SK-N-SH (cell line): ENCODE measurements around the gene MAP4K1.

Experiments used
- EZH2phosphoT487 ChIP-seq: fragments of 200-600 bp; sonication (generic); IDR thresholded peaks from 2 replicates; pipeline ENCODE4 v1.6.1; 2017; ENCODE audit warnings: low read depth, mixed run types, mild to moderate bottlenecking, antibody characterized with exemption, moderate library complexity, borderline replicate concordance
- FOSL2 ChIP-seq: IDR thresholded peaks from 2 replicates; pipeline ENCODE4 v1.4.0; 2012; ENCODE audit warnings: low read depth, mild to moderate bottlenecking, moderate library complexity, borderline replicate concordance
- POLR2AphosphoS5 ChIP-seq: IDR thresholded peaks from 2 replicates; pipeline ENCODE4 v1.6.1; 2012; ENCODE audit warnings: low read depth, low read length
- SMC3 ChIP-seq: IDR thresholded peaks from 2 replicates; pipeline ENCODE4 v1.6.1; 2012; ENCODE audit warnings: low read depth, low read length, improper control_type of control experiment
- TAF1 ChIP-seq: IDR thresholded peaks from 2 replicates; pipeline ENCODE4 v1.6.1; 2012; ENCODE audit warnings: low read depth, mild to moderate bottlenecking, low read length, moderate library complexity, borderline replicate concordance
- YY1 ChIP-seq: IDR thresholded peaks from 2 replicates; pipeline ENCODE4 v1.4.0; 2012; ENCODE audit warnings: low read depth, mild to moderate bottlenecking
- TF ChIP-seq, protein P1 (sequence below): fragments of 200-600 bp; sonication (generic); IDR thresholded peaks from 2 replicates; pipeline ENCODE4 v1.6.1; 2017; ENCODE audit warnings: antibody characterized with exemption, mild to moderate bottlenecking, moderate library complexity
- TF ChIP-seq, protein P2 (sequence below): IDR thresholded peaks from 2 replicates; pipeline ENCODE4; 2012

DNA sequence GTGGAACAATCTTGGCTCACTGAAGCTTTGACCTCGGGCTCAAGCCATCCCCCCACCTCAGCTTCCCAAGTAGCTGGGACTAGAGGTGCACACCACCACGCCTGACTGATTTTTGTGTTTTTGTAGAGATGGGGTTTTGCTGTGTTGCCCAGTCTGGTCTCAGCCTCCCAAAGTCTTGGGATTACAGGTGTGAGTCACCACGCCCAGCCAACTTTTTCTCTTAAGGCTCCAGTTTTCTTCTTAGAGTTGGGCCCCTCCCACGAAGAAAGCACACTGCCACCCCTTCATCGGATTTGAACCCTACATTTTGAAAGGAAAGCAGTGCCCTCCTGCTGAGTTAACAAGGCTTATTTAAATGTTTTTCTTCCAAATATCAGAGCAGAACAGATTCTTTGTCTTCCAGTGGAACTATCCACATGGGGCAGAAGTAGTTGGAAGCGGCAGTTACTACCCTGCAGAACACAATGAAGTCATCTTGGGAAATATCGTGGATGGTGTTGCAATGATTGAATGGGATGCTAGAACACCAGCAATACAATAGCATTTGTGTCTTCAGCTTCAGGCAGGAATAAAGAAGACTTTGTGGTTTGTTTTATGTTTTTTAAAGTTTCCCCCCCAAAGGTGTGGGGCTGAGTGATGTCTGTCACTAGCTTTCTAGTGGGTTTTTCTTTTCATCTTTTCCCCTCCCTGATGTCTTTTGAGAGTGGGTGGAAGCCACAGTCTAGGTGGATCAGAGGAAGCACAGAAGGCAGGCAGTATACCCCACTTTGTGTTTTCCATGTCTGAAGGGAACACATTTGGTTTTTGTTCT lies 38.6 kb upstream of the MAP4K1 start:
- TF ChIP-seq, protein P1, sequence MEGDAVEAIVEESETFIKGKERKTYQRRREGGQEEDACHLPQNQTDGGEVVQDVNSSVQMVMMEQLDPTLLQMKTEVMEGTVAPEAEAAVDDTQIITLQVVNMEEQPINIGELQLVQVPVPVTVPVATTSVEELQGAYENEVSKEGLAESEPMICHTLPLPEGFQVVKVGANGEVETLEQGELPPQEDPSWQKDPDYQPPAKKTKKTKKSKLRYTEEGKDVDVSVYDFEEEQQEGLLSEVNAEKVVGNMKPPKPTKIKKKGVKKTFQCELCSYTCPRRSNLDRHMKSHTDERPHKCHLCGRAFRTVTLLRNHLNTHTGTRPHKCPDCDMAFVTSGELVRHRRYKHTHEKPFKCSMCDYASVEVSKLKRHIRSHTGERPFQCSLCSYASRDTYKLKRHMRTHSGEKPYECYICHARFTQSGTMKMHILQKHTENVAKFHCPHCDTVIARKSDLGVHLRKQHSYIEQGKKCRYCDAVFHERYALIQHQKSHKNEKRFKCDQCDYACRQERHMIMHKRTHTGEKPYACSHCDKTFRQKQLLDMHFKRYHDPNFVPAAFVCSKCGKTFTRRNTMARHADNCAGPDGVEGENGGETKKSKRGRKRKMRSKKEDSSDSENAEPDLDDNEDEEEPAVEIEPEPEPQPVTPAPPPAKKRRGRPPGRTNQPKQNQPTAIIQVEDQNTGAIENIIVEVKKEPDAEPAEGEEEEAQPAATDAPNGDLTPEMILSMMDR = no peak
- TF ChIP-seq TAF1 (no peak), EZH2phosphoT487 (no peak), POLR2AphosphoS5 (no peak), FOSL2 (no peak), SMC3 (no peak), YY1 (no peak)
- TF ChIP-seq, protein P2, sequence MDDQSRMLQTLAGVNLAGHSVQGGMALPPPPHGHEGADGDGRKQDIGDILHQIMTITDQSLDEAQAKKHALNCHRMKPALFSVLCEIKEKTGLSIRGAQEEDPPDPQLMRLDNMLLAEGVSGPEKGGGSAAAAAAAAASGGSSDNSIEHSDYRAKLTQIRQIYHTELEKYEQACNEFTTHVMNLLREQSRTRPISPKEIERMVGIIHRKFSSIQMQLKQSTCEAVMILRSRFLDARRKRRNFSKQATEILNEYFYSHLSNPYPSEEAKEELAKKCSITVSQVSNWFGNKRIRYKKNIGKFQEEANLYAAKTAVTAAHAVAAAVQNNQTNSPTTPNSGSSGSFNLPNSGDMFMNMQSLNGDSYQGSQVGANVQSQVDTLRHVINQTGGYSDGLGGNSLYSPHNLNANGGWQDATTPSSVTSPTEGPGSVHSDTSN = no peak
